Hepatic stellate cell (primary cell): ENCODE measurements around the gene OR2B2.
A peak's percentile ranks its signal among the peaks of the same experiment; 100 is the strongest.

Experiments used
- DNase-seq: peaks from one replicate; pipeline ENCODE4 v3.0.0; 2011; ENCODE audit warnings: low spot score

OR2B2 gene

DNA sequence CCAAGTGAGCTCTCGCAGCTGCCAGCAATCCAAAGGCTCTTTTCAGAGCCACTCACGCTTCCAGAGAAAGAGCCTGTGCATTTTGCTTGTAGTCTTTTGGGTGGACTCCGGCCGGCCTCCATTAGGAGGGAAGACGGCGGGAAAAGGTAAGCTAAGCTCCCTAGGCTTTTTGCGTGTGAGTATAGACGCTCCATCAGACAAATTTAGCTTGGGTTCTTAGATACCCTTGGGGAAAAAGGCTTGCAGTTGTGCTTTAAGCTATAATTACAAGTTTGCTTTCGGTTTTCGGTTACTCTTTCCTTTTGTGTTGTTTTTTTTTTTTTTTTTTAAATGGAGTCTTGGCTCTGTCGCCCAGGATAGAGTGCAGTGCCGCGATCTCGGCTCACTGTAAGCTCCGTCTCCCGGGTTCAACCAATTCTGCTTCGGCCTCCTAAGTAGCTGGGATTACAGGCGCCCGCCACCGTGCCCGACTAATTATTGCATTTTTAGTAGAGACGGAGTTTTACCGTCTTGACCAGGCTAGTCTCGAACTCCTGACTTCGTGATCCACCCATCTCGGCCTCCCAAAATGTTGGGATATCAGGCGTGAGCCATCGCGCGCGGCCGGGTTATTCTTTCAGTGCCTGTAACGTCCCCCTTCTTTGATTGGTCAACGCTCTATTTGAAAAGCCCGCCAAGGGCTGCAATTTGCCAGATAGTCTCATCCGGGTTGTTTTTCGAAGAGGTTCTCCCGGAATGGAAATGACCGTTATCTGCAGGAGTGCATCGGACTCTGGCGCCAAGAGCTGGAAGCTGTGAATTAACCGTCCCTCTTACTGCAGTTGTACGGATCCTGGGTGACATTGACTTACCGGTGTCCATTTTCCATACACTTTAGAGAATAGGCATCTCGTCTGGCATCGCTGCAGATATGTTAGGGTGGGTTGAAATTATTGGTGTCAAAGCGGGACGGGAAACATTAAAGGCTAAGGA, 18.1 kb downstream of the OR2B2 start:
- DNase-seq = peak; percentile 88

DNA sequence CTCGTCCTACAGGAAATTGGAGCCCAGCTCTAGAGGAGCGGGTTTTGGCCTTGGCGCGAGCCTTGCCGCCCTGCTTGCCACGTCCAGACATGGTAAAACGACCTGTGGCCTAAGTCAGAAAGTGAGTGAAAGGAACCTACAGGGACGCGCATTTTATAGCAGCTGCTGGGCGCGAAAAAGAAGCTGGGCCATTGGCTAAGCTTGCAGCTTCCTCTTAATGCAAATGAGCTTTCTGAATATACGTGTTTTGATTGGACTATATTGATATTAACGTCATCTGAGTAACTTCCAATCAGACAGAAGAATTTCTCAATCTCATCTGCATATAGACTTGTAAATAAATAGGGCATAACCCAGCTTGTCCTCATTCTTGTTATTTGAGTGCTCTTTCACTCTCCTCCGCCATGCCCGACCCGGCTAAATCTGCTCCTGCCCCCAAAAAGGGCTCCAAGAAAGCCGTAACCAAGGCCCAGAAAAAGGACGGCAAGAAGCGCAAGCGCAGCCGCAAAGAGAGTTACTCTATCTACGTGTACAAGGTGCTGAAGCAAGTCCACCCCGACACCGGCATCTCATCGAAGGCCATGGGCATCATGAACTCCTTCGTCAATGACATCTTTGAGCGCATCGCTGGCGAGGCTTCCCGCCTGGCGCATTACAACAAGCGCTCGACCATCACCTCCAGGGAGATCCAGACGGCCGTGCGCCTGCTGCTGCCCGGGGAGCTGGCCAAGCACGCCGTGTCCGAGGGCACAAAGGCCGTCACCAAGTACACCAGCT, 18.9 kb downstream of the OR2B2 start:
- DNase-seq = peak; percentile 92

DNA sequence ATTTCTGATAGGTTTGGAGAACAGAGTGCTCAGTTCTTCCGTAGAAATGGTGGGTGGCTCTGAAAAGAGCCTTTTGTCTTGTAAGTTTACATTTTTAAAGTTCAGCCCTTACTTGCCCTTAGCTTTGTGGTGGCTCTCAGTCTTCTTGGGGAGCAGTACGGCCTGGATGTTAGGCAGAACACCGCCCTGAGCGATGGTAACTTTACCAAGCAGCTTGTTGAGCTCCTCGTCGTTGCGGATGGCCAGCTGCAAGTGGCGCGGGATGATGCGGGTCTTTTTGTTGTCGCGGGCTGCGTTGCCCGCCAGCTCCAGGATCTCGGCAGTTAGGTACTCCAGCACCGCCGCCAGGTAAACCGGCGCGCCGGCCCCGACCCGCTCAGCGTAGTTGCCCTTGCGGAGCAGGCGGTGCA, 19.5 kb downstream of the OR2B2 start:
- DNase-seq = no peak

DNA sequence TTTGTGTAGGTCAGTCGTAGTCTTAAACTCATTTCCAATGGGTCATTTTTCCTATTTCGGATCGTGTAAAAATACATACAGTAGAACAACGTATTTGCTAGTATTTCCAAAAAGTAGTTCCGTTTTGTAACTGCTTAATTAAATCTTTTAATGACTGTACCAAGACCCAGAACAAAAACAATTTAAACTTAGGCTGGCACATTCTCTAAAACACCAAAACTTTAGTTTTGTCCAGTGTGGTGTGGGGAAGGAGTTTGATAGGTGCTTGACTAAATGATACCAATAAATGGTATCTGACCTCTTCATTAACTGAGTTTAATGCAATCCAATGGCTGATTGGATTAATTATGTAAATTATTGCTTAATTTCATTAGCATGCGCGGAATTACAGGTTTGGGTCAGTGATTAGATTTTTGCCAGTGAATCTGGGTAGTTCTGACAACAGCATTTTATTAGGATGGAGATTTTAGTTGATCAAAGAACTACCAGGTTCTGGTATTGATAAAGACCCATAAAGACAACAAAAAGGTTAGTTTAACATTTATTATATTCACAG, 20.8 kb downstream of the OR2B2 start:
- no peak for DNase-seq

- peak; percentile 82 for DNase-seq
Measured at GRCh38 chr6:27890445-27891319, 21.5 kb downstream of the OR2B2 start.

DNA sequence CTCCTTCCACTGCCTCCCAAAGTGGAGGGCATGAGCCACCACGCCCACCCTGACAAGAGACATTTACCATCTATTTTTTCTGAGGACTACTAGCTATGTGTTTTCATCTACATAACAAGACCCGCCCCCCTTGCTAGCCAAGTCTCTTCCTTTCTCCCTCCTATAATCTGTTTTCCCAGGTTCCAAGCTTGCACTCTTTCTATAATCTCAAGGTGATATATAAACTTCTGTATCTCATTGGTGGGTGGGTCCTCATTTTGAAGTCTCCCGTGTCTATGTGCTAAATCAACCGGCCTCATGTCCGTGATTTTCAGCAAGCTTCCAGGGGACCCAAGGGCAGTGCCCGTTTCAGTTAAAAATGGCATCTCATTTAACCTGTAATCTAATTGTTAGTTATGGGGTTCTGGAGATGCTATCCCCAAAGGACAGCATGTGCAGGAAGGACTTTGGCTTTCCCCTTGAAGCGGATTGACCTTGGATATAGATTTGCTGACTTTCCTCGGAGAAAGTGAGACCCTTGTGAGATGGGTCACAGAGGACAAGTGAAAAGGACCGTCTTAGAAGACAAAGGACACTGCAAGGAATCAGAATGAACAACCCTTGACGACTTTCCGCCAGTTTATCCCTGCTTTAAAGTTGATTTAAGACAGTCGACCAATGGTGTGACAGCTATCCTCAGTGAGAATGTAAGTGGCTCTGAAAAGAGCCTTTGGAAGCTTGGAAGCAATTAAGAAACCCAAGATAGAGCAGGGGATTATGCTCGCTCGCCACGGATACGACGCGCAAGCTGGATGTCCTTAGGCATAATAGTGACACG, 22.4 kb downstream of the OR2B2 start:
- no peak for DNase-seq

- no peak for DNase-seq
Measured at GRCh38 chr6:27889275-27889627, 22.9 kb downstream of the OR2B2 start.

DNA sequence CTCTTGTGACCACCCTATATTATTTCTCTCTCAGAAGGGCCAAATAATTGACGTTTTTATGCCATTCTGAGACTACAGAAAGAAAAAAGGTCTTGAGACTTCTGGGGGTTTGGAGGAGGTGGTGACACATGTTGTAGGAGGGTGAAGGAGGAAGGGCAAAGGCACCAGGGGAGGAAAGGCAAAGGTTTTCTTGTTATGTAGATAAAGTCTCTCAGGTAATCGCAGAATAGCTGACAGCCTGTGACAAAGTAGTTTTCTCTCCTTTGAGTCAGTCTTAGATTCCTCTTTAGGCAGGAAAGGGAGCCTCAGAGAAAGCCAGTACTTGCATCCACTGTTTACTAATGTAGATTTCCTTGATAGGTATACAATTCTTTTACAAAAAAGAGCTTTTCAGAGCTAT, 23.6 kb downstream of the OR2B2 start:
- DNase-seq = no peak

DNA sequence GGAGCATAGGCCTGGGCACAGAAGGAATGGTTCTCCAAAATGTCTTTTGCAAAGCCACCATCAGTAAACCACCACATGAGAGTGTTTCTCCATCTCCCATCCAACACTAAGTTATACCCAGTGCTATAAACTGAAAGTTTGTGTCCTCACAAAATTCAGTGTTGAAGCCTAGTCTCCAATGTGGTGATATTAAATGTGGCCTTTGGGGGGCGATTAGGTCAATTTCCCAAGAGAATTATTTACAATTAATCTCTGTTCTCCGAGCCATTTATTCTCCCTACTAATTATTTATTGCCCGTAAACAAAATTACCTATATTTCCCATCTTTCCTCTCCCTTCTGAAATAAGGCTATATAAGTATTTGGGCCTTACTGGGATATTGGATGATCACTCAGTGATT, 26.1 kb downstream of the OR2B2 start:
- DNase-seq = no peak

- DNase-seq = no peak
Measured at GRCh38 chr6:27883136-27883535, 29.1 kb downstream of the OR2B2 start.

DNA sequence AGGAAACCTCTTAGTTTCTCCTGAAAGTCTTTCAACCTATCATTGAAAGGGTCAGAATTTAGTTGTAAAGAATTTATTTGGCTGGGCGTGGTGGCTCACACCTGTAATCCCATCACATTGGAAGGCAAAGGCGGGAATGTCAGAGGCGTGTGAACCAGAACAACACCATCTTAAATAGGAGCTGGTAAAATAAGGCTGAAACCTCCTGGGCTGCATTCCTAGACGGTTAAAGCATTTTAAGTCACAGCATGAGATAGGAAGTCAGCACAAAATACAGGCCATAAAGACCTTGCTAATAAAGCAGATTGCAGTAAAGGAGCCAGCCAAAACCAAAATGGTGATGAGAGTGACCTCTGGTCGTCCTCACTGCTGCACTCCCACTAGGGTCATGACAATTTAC, 29.6 kb downstream of the OR2B2 start:
- DNase-seq = no peak

DNA sequence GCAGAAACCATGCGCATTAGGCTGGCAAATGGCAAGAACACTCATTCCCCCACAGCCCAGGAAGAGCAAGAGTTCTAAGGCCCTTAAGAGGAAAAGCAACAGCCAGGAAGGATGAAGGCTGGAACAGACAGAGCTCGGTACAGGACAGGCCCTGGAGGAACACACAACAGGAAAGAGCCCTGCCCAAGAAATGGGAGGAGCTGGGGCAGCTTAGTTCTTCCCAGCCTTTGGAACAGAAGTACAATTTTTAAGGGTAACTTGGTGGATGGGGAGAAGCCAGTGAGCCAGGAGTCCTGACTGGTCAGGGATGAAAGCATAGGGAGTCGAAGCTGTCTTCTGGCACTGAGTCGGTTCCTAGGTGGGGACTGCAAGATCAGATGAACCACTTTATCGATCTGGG, 32.4 kb downstream of the OR2B2 start:
- no peak for DNase-seq

GRCh38 chr6:27874016-27874415, 38.2 kb downstream of the OR2B2 start:
- DNase-seq = no peak

DNA sequence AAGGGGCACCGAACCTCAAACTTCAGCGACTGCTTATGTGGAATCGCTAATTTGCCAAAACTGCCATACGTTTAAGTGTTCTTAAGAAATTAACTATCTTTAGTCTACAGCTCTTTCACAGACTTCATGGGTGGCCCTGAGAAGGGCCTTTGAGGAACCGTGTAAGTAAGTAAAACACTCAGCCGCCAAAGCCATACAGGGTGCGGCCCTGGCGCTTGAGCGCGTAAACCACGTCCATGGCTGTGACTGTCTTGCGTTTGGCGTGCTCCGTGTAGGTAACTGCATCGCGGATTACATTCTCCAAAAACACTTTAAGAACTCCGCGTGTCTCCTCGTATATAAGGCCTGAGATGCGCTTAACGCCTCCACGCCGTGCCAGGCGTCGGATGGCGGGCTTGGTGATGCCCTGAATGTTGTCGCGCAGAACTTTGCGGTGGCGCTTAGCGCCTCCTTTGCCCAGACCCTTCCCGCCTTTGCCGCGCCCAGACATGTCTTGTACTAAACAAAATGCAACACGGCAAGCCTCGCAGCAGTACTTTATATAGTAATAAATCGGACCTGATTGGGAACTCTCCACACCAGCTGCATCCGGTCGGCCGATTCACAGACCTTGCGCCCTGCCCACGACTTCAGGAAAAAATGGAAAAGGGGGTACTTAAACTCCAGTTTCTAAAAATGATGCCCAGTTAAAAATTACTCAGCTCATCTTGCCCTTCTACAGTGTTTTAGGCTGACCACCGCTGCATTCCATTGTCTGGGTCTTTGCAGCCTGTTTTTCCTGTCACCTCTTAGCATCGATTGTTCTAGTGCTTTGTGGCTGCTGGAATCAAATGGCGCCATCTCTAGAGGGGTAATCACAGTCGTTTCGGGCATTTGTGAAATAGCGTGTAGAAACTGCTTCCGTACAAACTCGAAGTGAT, 38.9 kb downstream of the OR2B2 start:
- DNase-seq = no peak

GRCh38 chr6:27872642-27873020, 39.6 kb downstream of the OR2B2 start:
- no peak for DNase-seq

DNA sequence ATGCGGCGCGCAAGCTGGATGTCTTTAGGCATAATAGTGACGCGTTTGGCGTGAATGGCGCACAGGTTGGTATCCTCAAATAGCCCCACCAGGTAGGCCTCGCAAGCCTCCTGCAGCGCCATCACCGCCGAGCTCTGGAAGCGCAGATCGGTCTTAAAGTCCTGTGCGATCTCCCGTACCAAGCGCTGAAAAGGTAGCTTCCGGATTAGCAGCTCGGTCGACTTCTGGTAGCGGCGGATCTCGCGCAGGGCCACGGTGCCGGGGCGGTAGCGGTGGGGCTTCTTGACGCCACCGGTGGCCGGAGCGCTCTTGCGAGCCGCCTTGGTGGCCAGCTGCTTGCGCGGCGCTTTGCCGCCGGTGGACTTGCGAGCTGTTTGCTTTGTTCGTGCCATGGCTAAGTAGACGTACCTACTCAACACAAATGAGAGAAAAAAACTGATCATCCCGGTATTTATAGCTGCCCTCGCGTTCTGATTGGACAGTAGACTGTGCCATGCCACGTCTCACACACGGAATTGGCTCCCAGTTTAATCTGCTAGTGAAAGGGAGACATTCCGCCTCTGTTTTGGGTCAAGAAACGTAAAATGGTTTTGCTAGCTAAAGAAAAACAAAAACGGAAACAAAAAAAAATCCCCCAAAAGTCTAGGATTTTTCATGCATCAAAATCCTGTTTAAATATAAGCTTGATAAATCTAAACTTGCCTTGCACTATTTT, 40.1 kb downstream of the OR2B2 start:
- peak; percentile 98 for DNase-seq

- DNase-seq = no peak
Measured at GRCh38 chr6:27870291-27870870, 41.8 kb downstream of the OR2B2 start.

- no peak for DNase-seq
Measured at GRCh38 chr6:27868311-27868710, 43.9 kb downstream of the OR2B2 start.

DNA sequence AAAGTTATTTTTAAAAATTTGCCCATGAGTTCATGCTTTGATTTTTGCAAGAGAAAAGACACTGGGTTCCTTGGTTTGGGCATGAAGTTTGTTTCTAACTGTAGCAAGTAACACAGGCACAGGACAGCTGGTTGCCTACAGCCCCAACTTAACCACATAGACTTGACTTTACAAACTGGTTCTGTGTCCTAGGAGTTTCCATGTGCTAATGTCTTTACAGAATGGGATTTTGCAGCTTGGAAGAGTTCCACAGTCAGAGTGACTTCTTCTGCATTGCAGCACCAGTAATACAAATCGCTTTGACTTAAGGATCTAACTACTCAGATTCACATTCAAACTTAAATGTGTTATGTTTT, 44.3 kb downstream of the OR2B2 start:
- DNase-seq = no peak
